Measurements from ENCODE around the gene GRK6. TPM values are rescaled to one million over a fixed set of nuclear protein-coding genes. Genes with fewer than 3 reads are reported as not detected.

GRK6 gene
- total and polyA plus RNA-seq, 2 of the 4 experiments (the other 2 are of a cell fraction), result 25.3 to 30.1 TPM

DNA sequence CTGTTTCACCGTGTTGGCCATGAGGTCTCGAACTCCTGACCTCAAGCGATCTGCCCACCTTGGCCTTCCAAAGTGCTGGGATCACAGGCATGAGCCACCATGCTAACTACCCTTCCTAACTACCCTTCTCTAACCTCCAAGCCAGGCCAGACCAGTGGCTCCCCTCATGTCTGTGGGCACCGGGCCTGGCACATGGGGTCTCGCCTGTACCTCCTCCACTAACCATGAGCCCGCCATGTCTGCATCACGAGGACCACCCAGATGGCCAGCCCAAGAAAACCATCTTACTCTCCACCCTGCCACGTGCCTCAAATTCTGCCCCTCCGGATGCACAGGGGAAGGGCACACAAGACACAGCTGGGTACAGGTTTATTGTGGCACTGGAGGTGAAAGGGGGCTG, 56.6 kb downstream of the GRK6 start:
- dilution Hi-C loops (cut with HindIII; ENCODE audit: low sequenced_read_pairs, unreplicated experiment) (no loop called here), in situ Hi-C loops (cut with MboI; ENCODE audit: low sequenced_read_pairs) (no loop called here), intact Hi-C loops (cut with micrococcal nuclease) (no loop called here)
- H2BK5ac ChIP-seq (ENCODE audit: low read depth, low read length, poor library complexity, severe bottlenecking), result no peak overlapping the region
- DNase-seq, result no peak
- no TSS peak for BruUV-seq (replicated peaks)
- H4K8ac ChIP-seq (ENCODE audit: low read depth in 2 of 2, low read length in 2 of 2), result no peak overlapping the region
- no peak overlapping the region for H2AK5ac ChIP-seq (ENCODE audit: low read depth, low read length)
- H3K56ac ChIP-seq (ENCODE audit: extremely low read depth, insufficient read depth, low read length), result no peak overlapping the region
- H2AK9ac ChIP-seq (replicated peaks; ENCODE audit: low read depth, low read length, poor library complexity), result no peak overlapping the region
- H4K5ac ChIP-seq (ENCODE audit: low read depth, low read length), result no peak overlapping the region
- H3K27ac ChIP-seq (ENCODE audit: insufficient read depth, low read length), result no peak overlapping the region
- H2BK20ac ChIP-seq (ENCODE audit: low read depth, low read length), result no peak overlapping the region
- H4K20me1 ChIP-seq (ENCODE audit: insufficient read depth, low read length), result peaks cover 88% of the 10 kb centered on the region
- ChIA-PET POLR2A (ENCODE audit: unreplicated experiment) (no interaction called here), CTCF (no interaction called here)
- ATAC-seq (ENCODE audit: low read depth), result no peak
- H3K4me3 ChIP-seq (ENCODE audit: insufficient read depth, low read depth, low read length), result no peak overlapping the region
- peaks cover 21% of the 10 kb centered on the region; the same call in 1 of the 2 replicates for H3K9me1 ChIP-seq (ENCODE audit: insufficient read depth, low read length)
- no peak overlapping the region for H3K14ac ChIP-seq (replicated peaks; ENCODE audit: low read depth, low read length)
- no peaks in the 10 kb centered on the region for H3K9me3 ChIP-seq (ENCODE audit: control insufficient read depth, insufficient read depth, low read length)
- H3K4me1 ChIP-seq (ENCODE audit: control insufficient read depth, insufficient read depth, low read length), result peaks cover 20% of the 10 kb centered on the region
- TF ChIP-seq, protein P1, sequence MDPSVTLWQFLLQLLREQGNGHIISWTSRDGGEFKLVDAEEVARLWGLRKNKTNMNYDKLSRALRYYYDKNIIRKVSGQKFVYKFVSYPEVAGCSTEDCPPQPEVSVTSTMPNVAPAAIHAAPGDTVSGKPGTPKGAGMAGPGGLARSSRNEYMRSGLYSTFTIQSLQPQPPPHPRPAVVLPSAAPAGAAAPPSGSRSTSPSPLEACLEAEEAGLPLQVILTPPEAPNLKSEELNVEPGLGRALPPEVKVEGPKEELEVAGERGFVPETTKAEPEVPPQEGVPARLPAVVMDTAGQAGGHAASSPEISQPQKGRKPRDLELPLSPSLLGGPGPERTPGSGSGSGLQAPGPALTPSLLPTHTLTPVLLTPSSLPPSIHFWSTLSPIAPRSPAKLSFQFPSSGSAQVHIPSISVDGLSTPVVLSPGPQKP (IDR thresholded peaks at IDR 0.05; ENCODE audit: borderline replicate concordance, low read depth, low read length), result no peak
- no peak for TF ChIP-seq RFX5 (IDR thresholded peaks at IDR 0.05; ENCODE audit: low read depth, low read length)
- TF ChIP-seq MXI1 (IDR thresholded peaks at IDR 0.05; ENCODE audit: borderline replicate concordance, low read depth, low read length), result no peak
- TF ChIP-seq RCOR1 (IDR thresholded peaks at IDR 0.05; ENCODE audit: insufficient replicate concordance, low read length), result no peak
- no peak for TF ChIP-seq RAD21 (IDR thresholded peaks at IDR 0.05; ENCODE audit: low read length)
- TF ChIP-seq CEBPB (IDR thresholded peaks at IDR 0.05; ENCODE audit: low read depth, low read length), result no peak
- no peak overlapping the region for H3K18ac ChIP-seq (ENCODE audit: low read depth, low read length)
- no peak overlapping the region for H2BK15ac ChIP-seq (ENCODE audit: low read depth, low read length)
- H3K23ac ChIP-seq (ENCODE audit: low read depth, low read length), result no peak overlapping the region
- H3K9ac ChIP-seq (ENCODE audit: low read depth, low read length), result no peak overlapping the region
- H4K91ac ChIP-seq (ENCODE audit: insufficient read depth, low read depth, low read length), result no peak overlapping the region
- H3K36me3 ChIP-seq (ENCODE audit: control insufficient read depth, insufficient read depth, low read length), result peaks cover 72% of the 10 kb centered on the region
- WGBS, 2 experiments (ENCODE audit: extremely low coverage in 2 of 2, insufficient read length in 1 of 2), result 100% methylated on average over 2 of the region's 9 CpGs; no CpG with 5 or more reads in 1 of the 2 experiments
- H2AFZ ChIP-seq (replicated peaks; ENCODE audit: low read length, poor library complexity), result no peak overlapping the region
- H2BK120ac ChIP-seq (ENCODE audit: low read depth, low read length), result no peak overlapping the region
- H3K79me1 ChIP-seq (ENCODE audit: low read depth in 1 of 2, low read length in 2 of 2), result peaks cover 37 to 65% of the 10 kb centered on the region in 2 experiments
- H3K4ac ChIP-seq (ENCODE audit: low read depth, low read length), result no peak overlapping the region
- H3K4me2 ChIP-seq (ENCODE audit: low read depth, low read length), result no peak overlapping the region
- H3K27me3 ChIP-seq (ENCODE audit: control insufficient read depth, insufficient read depth, low read length), result no peaks in the 10 kb centered on the region
